SKM-1 (cell line): ENCODE results near the gene C1orf116.

Source experiments
- DNase-seq: peaks from one replicate; lab custom pipeline; 2025; ENCODE audit not compliant: unreplicated experiment; lab: John Stamatoyannopoulos, UW

Gene C1orf116

GRCh38 chr1:207035877-207036551, 3.5 kb upstream of the C1orf116 start:
- no peak for DNase-seq

DNA sequence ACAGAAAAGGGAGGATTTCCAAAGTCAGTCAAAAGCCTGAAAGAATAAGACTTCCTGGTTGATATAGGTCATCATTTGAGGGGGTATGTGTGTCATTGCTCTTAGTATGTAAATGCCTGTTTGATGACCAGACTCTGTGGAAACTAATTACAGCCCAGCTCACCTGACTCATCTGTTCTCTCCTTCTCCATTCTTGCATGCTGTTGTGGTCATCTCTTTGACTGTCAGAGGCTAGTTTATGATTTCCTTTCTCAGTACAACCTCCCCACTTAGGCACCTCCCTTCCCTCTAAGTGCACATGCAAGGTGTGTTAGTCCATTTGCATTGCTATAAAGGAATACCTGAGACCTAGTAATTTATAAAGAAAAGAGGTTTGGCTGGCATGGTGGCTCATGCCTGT, 2.4 kb upstream of the C1orf116 start:
- DNase-seq = no peak

GRCh38 chr1:207034208-207034607, 1.7 kb upstream of the C1orf116 start:
- no peak for DNase-seq

DNA sequence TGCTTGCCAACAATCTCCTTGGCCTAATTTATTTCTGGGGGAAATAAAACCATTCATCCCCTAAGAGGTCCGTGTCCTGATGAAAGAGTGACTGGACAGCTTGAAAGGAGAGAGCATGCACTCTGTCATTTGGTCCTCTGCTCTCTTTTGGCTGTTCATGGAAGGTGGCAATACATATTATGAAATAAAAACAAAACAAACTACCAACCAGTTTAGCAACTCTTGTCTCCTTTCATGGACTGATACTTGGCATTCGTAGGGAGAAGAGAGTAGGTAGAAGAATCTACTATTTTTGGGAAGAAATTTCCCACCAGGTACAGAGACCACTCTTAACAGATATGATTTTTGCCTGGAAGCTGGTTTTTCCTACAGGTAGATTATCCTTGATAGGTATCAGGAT, 746 bp upstream of the C1orf116 start:
- no peak for DNase-seq

GRCh38 chr1:207031632-207032264, 808 bp downstream of the C1orf116 start:
- DNase-seq = no peak

GRCh38 chr1:207031016-207031415, 1.5 kb downstream of the C1orf116 start:
- no peak for DNase-seq

DNA sequence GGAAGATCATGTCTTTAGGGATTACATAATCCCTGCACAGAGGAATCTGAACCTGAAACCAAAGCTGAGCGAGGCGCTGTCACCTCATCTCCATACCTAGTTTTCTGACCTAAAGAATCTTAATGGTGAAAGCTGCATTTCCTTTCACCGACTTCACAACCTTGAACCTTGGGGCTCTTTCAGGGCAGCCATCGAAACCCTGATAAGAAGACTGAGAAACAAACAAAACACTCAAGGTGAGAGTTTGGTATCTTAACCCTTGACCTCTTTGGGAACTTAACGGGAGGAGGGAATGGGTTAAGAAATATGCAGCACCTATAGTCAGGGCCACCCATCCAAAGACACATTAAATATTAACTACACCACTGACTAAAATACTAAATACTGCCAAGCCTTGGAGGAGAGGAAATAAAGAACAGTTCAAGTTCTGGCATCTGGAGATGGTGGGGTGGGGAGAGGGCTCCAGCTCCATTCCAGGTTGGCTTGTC, 2.0 kb downstream of the C1orf116 start:
- no peak for DNase-seq

DNA sequence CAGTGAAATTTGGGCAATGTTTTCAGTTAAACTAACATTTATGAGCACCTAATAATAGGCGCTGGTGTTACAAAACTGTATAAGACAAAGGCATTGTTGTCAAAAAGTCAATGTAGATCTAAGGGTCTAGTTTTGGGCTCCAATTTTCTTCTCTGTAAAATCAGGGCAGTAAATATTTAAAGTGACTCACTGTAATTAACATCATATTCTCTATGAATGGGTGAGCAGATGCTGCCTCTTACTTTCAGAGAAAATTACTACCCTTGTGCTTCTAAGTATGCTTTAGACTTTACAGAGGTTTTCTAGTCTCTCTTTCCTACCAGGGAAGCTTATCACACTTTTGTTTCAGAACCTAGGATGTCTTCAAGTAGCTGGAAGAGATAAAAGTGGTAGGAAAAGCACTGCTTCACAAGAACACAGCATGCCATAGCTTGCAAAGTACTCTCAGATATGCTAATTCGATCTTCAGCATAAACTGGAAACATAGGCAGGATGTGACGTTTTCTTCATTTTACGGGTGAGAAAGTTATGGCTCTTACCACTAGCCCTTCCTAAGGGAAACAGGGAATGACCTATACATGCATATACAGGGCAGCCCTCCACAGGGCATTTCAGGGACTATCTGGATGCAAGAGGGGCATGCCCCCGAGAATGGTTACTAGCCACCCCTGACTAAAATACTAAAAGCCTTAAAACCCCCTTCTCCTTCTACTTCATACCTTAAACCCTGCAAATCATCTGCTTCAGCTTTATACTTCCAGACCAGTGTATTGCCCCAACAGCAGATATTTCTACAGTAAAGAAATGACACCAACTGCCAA, 2.6 kb downstream of the C1orf116 start:
- DNase-seq = no peak

GRCh38 chr1:207028884-207029650, 3.5 kb downstream of the C1orf116 start:
- DNase-seq = no peak

GRCh38 chr1:207027921-207028320, 4.6 kb downstream of the C1orf116 start:
- DNase-seq = no peak

GRCh38 chr1:207027206-207027777, 5.3 kb downstream of the C1orf116 start:
- DNase-seq = no peak

DNA sequence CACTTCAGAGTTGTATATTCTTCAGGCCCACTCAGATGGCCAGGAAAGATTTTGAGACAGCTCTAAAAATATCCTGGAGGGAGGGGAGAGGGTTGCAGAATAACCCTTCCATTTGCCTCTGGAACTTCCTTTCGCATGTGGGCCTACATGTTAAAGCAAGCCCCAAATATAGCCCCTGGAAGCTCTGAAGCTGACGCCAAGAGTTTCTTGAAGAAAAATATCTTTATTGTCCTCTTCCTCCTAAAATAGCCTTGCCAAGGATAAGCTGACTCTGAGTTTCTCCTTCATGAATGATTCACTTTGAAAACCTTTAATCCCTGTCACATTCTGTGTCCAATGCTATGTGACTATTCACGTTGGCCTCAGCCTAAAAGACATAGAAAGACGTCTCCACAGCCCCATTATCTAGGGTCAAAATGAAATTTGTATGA, 6.4 kb downstream of the C1orf116 start:
- DNase-seq = no peak

DNA sequence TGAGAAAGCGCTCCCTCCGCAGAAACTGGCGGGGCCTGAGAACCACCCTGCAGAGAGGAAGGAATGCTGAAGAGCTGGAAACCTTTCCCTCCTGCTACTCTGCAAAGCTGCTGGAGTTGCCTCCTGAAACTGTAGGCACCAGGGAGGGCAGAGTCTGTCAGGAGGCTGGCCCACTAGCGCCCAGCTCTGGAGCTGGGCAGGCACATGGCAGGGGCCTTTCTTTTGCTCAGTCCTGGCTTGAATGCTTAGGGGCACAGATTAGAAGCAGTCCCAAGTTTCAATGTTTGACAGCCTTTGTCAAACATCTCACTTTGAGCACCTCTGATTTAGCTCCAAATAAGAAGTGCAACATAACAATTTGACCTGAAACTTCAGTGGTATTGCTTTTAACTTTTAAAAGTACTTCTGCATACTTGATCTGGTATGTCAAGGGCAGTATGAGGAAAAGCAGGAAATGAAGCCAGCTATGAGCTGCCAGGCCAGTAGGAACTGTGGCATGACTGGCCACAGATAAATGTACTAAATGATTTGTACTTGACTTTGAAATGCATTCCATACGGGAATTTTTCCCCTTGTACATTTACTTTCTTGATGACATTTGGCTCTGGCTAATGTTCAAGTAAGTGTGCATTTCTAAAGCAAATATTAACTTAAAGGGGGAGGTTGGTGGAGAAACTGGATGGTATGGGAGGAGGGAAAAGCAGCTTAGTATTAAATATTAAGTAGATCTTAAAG, 7.2 kb downstream of the C1orf116 start:
- peak; percentile 42 for DNase-seq

DNA sequence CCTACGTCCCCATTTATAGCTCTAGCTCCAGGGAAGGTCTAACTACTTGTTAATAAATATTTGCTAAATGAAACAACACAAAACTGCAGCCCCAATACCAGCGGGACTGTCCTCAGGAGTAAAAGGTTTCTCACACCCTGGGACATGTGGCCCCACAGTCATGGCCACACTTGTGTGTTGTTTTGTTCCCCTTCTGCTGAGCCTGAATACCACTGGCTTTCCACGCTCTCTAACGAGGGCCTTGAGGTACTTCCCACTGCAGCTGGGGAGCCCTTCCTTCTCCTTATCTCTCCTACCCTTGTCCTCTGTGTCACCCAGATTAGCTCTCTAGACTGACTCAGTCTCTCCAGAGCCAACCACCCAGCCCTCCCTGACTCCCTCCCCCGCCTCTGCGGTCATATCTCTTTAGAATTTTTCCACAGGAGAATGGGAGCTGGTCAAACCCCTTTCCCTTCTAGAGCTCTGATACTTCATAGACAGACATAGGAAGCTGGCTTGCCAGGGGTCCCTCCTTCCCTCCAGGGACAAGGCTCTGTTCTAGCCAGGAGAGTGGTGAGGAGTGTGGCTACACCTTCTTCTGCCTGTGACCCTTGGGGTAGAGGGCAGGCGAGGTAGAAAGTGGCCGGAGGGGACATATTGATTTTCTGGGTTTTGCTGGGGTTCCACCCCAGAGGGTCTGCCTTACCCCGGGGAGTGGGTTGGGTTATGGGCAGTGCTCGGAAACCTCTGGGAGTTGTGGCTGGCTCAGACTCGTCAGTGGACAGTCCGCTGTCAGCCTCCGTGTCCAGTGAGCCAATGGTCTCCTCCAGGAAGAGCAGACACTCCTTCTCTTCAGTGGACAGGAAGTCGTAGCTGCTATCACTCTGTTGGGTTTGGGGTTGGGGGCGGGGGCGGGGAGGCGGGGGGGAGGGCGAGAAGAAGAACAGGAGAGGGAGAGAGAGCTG, 8.1 kb downstream of the C1orf116 start:
- DNase-seq = peak; percentile 86

DNA sequence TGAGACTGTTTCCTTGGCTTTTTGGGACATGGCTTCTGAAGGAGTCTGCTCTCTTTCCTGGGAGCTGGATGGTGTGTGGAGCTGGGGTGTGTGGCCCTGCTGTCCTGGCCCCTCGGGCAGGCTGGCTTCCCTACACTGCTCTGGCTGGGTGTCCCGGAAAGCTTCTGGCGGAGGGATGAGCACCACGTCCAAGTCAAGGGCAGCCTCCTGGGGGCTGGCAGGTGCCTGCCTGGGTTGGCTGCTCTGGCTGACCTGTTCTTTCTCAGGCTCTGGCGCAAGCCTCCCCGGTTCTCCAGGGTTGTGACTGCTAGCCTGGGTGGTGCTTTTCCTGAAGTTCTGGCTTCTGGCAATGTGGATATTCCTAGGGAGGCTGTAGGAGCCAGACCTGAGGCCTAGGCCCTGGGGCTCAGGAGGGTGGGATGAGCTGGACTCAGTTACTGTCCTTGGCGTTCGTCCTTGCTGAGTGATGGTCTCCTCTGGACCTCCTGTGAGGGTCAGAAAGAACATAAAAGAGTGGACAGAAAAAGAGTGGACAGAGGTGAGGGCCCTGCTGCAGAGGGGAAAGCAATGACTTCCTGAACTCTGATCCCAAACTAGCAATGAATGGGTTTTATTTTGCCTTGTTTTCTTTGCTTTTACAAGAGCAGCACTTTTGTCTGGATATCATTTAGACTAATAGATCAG, 9.4 kb downstream of the C1orf116 start:
- DNase-seq = no peak

GRCh38 chr1:207021876-207022596, 10.5 kb downstream of the C1orf116 start:
- no peak for DNase-seq

DNA sequence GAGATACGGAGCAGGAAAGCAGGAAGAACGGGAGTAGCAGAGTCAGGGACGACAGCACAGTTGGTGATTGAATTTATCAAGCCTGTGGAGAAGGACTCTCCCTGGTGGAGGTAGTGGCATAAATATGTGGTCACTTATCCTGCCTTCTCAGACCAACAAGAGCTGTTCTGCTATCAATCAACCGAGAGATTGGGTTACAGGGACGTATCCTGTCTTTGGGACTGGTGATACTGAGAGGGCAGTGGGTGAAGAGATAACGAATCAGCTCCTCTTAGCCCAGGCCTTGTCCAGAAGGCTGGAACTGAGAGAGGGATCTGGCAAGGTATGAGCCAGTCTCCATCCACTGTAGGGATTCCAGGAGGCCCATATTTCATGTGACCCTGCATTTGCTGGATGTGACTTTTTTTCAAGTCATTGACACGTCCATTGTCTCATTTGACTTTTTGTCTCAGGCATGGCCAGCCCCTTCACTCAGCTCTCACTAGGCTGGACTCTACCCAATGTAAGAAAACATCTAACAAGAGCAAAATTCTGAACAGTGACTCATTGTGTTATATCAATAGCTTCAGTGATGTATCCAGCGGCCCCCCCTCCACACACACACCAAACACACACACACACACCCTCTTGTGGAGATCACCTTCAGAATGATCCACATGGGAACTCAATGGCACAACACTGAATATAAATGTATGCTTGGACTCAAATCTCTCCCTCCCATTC, 11.3 kb downstream of the C1orf116 start:
- DNase-seq = no peak
